Neutrophil (primary cell): ENCODE data around the gene TRIM29.

Experiments used
- H3K27ac ChIP-seq: fragments of 200-600 bp; sonication (generic); 2 replicates; pipeline ENCODE4 v1.5.1; 2016; ENCODE audit warnings: mild to moderate bottlenecking, moderate library complexity
- H3K27me3 ChIP-seq: fragments of 200-600 bp; sonication (generic); 2 replicates; pipeline ENCODE4 v1.6.0; 2016; ENCODE audit warnings: mild to moderate bottlenecking
- H3K36me3 ChIP-seq: fragments of 200-600 bp; sonication (generic); 2 replicates; pipeline ENCODE4 v1.5.1; 2017
- H3K4me1 ChIP-seq, 2 experiments: fragments of 200-600 bp in 1 of 2; sonication (generic) in 1 of 2; 1 replicate in 1 of 2; 2 replicates in 1 of 2; pipeline versions ENCODE4 v1.5.1 to v1.6.1; 2013 to 2016; ENCODE audit warnings: low read depth in 1 of 2, low read length in 1 of 2, mild to moderate bottlenecking in 1 of 2, moderate library complexity in 1 of 2; ENCODE audit not compliant: control insufficient read depth in 1 of 2, insufficient read depth in 1 of 2
- H3K4me3 ChIP-seq, 2 experiments: fragments of 200-600 bp in 1 of 2; sonication (generic) in 1 of 2; 1 replicate in 1 of 2; 2 replicates in 1 of 2; pipeline ENCODE4 v1.5.1; 2013 to 2016; ENCODE audit warnings: low read depth in 1 of 2, low read length in 1 of 2, mild to moderate bottlenecking in 1 of 2, moderate library complexity in 1 of 2
- H3K9me3 ChIP-seq: fragments of 200-600 bp; sonication (generic); 2 replicates; pipeline ENCODE4 v1.5.1; 2016
- CTCF ChIP-seq: fragments of 200-600 bp; sonication (generic); IDR thresholded peaks from 2 replicates; pipeline ENCODE4 v1.5.1; 2016; ENCODE audit warnings: antibody characterized with exemption

TRIM29 gene

DNA sequence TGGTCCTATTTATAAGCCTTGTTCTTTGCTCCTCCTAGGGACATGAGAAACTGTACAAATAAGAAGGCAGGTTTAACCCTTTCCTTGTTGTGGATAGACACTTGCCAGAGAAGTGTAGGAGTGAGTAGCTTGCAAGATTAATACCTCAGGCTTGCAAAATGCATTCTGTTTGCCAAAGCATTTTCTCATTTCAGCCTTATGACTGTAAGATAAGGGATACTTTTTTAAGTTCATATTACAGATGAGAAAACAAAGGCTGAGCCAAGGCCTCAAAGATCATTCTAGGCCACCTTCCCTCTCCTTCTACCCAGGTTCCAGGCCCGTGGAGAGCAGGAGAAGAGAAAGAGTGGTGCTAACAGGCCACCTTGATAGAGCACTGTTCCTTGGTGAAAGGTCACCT is 46.8 kb downstream of the TRIM29 start:
- peaks cover 24% of the 10 kb centered on the region for H3K27me3 ChIP-seq
- TF ChIP-seq CTCF = no peak
- H3K4me3 ChIP-seq = no peak overlapping the region
- no peak overlapping the region for H3K27ac ChIP-seq
- no peaks in the 10 kb centered on the region for H3K36me3 ChIP-seq
- no peaks in the 10 kb centered on the region for H3K4me1 ChIP-seq
- H3K9me3 ChIP-seq = no peaks in the 10 kb centered on the region

- no peaks in the 10 kb centered on the region for H3K36me3 ChIP-seq
- peaks cover 17% of the 10 kb centered on the region for H3K27me3 ChIP-seq
- no peak for TF ChIP-seq CTCF
- H3K27ac ChIP-seq = no peak overlapping the region
- H3K4me3 ChIP-seq = no peak overlapping the region
- no peaks in the 10 kb centered on the region for H3K9me3 ChIP-seq
- no peaks in the 10 kb centered on the region for H3K4me1 ChIP-seq
Measured at GRCh38 chr11:120090411-120090810, 47.5 kb downstream of the TRIM29 start.

DNA sequence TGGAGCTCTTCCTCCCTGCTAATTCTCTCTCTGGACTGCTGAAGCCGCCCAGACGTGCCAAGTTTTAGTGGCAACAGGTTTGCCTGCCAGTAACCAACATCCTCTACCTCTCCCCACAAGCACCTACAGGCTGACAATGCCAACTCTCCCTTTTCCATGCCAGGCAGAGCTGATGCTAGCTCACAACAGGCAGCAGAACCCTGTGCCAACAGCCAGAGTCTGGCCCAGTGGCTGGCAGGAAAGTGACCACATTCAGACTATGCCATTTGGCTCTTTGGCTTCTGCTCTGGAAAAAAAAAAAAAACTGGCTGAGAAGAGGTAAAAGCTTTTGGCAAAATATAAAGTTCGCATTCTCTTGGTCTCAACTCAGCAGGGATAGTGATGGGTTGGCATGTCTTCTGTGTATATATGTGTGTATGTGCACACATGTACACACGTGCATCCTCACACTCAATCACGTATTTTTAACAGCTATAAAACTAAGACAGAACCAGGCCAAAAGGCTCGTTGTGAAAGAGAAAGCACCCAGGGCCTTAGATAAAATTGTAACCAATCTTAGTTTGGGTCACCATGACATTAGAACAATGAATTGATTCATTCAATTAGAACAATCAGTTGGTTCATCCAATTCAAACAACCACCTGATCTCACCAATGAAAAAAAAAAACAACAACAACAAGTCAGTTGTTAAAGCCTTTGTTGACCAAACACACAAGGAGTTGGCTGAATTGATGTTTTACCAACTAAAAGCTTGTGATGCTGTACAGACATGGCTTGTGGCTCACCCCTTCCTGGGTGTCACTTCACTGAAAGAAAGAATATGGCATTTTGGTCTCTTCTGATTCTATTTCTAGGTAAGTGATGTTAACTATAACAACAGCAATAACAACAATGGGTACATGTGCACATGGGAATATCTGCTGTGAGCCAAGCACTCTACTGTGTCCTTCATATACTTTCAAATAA is 48.6 kb downstream of the TRIM29 start:
- Histone ChIP-seq H3K4me3 (no peak overlapping the region), H3K4me1 (no peaks in the 10 kb centered on the region), H3K27ac (no peak overlapping the region), H3K27me3 (peaks cover 17% of the 10 kb centered on the region), H3K9me3 (no peaks in the 10 kb centered on the region), H3K36me3 (no peaks in the 10 kb centered on the region)
- TF ChIP-seq CTCF = no peak

GRCh38 chr11:120088056-120088455 is 49.9 kb downstream of the TRIM29 start:
- H3K27ac ChIP-seq = no peak overlapping the region
- peaks cover 17% of the 10 kb centered on the region for H3K27me3 ChIP-seq
- H3K9me3 ChIP-seq = no peaks in the 10 kb centered on the region
- no peaks in the 10 kb centered on the region for H3K36me3 ChIP-seq
- no peak overlapping the region for H3K4me3 ChIP-seq
- H3K4me1 ChIP-seq = no peaks in the 10 kb centered on the region
- no peak for TF ChIP-seq CTCF

DNA sequence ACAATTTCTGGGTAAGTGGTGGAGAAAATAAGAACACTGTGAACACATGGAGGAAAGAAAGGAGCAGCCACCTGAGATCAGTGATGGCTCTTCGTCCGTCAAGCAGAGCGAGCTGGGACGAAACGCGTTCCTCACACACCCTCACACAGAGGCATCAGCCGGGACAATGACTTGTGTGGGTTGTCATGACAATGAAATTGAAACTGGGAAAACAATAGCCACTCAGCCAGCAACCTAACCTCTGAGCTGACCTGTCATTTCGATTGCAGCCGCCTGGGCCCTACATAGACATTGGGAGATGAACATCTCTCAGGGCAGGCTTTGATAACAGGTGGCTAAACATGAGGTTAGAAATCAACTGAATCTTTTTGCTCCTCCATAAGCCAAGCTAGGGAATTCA is 51.3 kb downstream of the TRIM29 start:
- no peak overlapping the region for H3K27ac ChIP-seq
- H3K27me3 ChIP-seq = peaks cover 17% of the 10 kb centered on the region
- no peaks in the 10 kb centered on the region for H3K36me3 ChIP-seq
- no peak overlapping the region for H3K4me3 ChIP-seq
- TF ChIP-seq CTCF = no peak
- no peaks in the 10 kb centered on the region for H3K9me3 ChIP-seq
- H3K4me1 ChIP-seq = no peaks in the 10 kb centered on the region
